ENCODE data around the gene FRAS1.

DNA sequence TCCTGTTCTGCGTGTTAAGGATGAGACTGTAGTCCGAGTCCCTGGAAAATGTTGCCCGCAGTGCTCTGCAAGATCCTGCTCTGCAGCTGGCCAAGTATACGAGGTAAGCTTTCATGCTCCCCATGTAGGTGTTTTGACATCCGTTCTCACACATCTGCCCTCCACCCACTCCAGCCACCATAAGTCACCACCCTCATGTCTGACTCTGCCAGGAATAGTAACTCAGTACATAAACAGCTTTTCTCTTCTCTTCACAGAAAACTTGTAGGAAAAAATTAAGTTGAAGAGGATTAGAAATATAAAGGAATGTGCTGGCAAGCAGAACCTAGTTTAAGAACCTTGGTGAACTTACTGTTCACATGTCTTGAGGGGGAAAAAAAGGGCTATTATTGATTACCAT lies 207.9 kb downstream of the FRAS1 start:
- TF ChIP-seq CTCF (IDR thresholded peaks at IDR 0.05) (no peak), POLR2A (IDR thresholded peaks at IDR 0.05) (no peak), POLR2AphosphoS5 (IDR thresholded peaks at IDR 0.05) (no peak)

Data from breast epithelium (tissue), 3 donors.